ENCODE measurements around the gene PPP4R3A. TPM values are rescaled to one million over a fixed set of nuclear protein-coding genes. Genes with fewer than 3 reads are reported as not detected.
"Not testable (repeated sequence)": the region's sequence is repeated elsewhere in the genome, so short reads cannot be mapped to it uniquely, and the experiment has no call there.

PPP4R3A gene
- total RNA-seq, 1 donor from 2014 or later: 86.2 TPM

DNA sequence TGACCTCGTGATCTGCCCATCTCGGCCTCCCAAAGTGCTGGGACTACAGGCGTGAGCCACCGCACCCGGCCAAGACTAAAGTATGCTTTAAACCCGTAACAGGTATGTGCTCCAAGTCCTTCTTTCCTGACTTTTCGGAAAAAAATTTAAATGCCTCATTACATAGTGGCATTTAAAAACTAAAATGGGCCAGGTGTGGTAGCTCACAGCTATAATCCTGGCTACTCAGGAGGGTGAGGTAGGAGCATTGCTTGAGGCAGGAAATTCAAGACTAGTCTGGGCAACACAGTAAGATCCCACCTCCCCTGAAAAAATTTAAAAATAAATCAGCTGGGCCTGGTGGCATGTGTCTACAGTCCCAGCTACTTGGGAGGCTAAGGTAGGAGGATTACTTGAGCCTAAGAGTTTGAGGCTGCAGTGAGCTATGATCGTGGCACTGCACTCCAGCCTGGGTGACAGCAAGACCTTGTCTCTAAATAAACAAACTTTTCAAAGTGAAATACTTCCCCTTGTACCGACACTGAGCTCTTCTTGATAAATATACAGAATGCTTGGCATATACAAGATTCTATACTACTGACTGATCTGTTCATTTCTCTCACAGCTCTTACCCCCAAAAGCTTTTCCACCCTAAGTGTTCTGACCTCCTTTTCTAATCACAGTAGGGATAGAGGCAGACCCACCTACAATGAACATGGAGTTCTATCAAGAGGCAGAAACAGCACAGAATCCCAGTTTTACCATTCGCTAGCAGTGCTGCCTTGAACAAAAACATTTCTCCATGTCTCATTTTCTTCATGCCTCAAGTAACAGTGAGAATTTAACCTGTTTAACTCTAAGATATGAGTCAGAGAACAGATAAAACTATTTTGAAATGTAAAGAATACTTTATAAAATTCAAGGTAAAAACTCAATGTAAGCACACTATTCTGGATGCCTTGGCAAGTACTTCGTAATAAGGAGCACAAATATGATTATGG, 7.9 kb downstream of the PPP4R3A start:
- no peak for ATAC-seq
- H3K9me3 ChIP-seq: no peaks in the 10 kb centered on the region
- no peak overlapping the region for H3K27ac ChIP-seq
- DNase-seq: no peak
- intact Hi-C loops (cut with DNase I): no loop called here
- H3K36me3 ChIP-seq: peaks cover 27% of the 10 kb centered on the region
- TF ChIP-seq, protein P1, sequence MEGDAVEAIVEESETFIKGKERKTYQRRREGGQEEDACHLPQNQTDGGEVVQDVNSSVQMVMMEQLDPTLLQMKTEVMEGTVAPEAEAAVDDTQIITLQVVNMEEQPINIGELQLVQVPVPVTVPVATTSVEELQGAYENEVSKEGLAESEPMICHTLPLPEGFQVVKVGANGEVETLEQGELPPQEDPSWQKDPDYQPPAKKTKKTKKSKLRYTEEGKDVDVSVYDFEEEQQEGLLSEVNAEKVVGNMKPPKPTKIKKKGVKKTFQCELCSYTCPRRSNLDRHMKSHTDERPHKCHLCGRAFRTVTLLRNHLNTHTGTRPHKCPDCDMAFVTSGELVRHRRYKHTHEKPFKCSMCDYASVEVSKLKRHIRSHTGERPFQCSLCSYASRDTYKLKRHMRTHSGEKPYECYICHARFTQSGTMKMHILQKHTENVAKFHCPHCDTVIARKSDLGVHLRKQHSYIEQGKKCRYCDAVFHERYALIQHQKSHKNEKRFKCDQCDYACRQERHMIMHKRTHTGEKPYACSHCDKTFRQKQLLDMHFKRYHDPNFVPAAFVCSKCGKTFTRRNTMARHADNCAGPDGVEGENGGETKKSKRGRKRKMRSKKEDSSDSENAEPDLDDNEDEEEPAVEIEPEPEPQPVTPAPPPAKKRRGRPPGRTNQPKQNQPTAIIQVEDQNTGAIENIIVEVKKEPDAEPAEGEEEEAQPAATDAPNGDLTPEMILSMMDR (IDR thresholded peaks at IDR 0.05): no peak
- no peak overlapping the region for H3K4me3 ChIP-seq
- H3K27me3 ChIP-seq: no peaks in the 10 kb centered on the region
- H3K4me1 ChIP-seq: peaks cover 50% of the 10 kb centered on the region

DNA sequence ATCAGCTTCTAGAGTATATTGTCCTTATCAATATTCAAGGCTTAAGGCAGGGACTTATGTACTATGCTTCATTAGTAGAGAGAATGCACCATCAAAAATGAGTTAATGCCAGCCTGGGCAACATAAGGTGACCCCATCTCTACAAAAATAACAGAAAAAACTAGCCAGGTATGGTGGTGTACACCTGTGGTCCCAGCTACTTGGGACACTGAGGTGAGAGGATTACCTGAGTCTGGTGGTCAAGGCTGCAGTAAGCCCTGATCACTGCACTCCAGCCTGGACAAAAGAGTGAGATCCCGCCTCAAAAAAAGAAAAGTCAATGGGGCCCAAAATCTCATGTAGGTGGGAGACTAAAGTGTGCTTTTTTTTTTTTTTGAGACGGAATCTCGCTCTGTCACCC, 8.8 kb downstream of the PPP4R3A start:
- Histone ChIP-seq H3K27me3 (no peaks in the 10 kb centered on the region), H3K27ac (no peak overlapping the region), H3K4me3 (no peak overlapping the region), H3K9me3 (no peaks in the 10 kb centered on the region), H3K36me3 (peaks cover 25% of the 10 kb centered on the region), H3K4me1 (peaks cover 51% of the 10 kb centered on the region)
- ATAC-seq: no peak
- TF ChIP-seq, protein P1 (IDR thresholded peaks at IDR 0.05): no peak
- DNase-seq: no peak
- intact Hi-C loops (cut with DNase I): no loop called here

DNA sequence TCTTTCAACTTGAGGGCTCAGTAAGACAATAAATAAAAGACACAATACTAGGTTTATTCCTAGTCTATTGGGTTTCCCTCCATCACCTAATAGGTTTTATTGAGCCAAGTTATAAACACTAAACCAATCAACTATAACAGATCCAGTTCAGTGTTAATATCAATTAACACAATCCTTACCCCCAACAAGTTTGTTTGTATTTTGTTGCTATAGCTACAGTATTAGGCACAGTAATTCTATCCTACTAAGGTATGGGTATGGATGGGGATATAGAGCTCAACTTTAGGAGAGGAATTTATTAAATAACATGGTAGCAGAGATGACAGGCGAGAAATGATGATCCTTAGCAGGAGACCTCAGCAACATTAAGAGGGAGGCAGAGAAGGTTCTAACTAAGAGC, 13.3 kb downstream of the PPP4R3A start:
- Histone ChIP-seq H3K27me3 (no peaks in the 10 kb centered on the region), H3K4me1 (peaks cover 68% of the 10 kb centered on the region), H3K4me3 (no peak overlapping the region), H3K27ac (no peak overlapping the region), H3K36me3 (no peaks in the 10 kb centered on the region), H3K9me3 (no peaks in the 10 kb centered on the region)
- DNase-seq (no peak), ATAC-seq (no peak)
- intact Hi-C loops (cut with DNase I): no loop called here
- TF ChIP-seq, protein P1 (IDR thresholded peaks at IDR 0.05): no peak

DNA sequence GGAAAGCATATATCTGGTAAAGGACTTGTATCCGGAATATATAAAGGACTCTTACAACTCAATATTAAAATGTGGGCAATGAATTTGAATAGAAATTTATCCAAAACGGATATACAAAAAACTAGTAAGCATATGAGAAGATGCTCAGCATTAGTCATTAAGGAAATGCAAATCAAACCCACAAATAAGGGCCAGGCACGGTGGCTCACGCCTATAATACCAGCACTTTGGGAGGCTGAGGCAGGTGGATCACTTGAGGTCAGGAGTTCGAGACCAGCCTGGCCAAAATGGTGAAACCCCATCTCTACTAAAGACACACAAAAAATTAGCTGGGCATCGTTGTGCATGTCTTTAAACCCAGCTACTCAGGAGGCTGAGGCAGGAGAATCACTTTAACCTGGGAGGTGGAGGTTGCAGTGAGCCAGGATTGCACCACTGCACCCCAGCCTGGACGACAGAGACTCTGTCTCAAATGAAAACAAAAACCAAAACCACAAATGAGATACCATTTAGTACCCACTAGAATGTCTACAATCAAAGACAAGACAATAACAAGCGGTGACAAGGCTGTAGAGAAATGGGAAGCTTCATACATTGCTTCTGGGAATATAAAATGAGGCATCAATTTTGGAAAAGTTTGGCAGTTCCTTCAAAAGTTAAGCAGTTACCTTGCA, 15.6 kb downstream of the PPP4R3A start:
- peak; percentile 28 for ATAC-seq
- H3K27me3 ChIP-seq; H3K4me3 ChIP-seq; H3K36me3 ChIP-seq; intact Hi-C loops (cut with DNase I); H3K9me3 ChIP-seq; DNase-seq: not testable (repeated sequence)
- peak overlapping the region; percentile 7 for H3K27ac ChIP-seq
- H3K4me1 ChIP-seq: peaks cover 63% of the 10 kb centered on the region

DNA sequence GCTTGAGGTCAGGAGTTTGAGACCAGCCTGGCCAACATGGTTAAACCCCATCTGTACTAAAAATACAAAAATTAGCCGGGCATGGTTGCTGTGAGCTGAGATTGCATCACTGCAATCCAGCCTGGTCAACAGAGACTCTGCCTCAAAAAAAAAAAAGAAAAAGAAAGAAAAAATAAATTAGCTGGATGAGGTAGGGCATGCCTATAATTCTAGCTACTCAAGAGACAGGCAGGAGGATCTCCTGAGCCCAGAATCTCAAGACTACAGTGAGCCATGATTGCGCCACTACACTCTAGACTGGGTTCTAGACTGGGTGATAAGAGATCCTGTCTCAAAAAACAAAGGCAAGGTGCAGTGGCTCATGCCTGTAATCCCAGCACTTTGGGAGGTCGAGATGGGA, 16.9 kb downstream of the PPP4R3A start:
- intact Hi-C loops (cut with DNase I): no loop called here
- ATAC-seq: peak; percentile 59
- Histone ChIP-seq H3K27ac (no peak overlapping the region), H3K27me3 (no peaks in the 10 kb centered on the region), H3K9me3 (no peaks in the 10 kb centered on the region), H3K4me3 (no peak overlapping the region), H3K4me1 (peaks cover 60% of the 10 kb centered on the region), H3K36me3 (peaks cover 15% of the 10 kb centered on the region)
- TF ChIP-seq, protein P1 (IDR thresholded peaks at IDR 0.05): no peak
- no peak for DNase-seq

DNA sequence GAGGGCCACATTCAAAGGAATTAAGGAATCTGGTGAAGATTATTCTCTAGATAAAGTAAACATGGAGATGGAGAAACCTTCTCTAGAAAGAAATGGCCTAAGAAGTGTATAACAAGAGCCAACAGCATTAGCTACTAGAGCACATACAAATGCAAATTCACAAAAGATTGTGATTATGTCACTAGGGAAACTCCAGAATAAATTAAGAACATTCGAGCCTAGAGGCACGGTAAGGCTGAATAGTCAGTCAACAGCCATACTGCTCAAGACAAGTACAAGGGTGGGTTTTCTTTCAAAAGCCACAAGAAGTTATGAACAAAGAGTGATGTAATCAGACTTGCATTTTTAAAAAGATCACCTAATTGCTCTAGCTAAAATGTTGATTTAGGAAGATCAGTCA, 25.4 kb downstream of the PPP4R3A start:
- Histone ChIP-seq H3K36me3 (peaks cover 78% of the 10 kb centered on the region), H3K27me3 (no peaks in the 10 kb centered on the region), H3K9me3 (no peaks in the 10 kb centered on the region), H3K4me3 (no peak overlapping the region), H3K27ac (no peak overlapping the region), H3K4me1 (peaks cover 10% of the 10 kb centered on the region)
- DNase-seq: no peak
- TF ChIP-seq, protein P1 (IDR thresholded peaks at IDR 0.05): no peak
- no peak for ATAC-seq
- intact Hi-C loops (cut with DNase I): no loop called here
